ENCODE results near the gene EMSY.

- no peak for TF ChIP-seq CTCF (IDR thresholded peaks at IDR 0.05)
- TF ChIP-seq POLR2A (IDR thresholded peaks at IDR 0.05) = no peak
Observed at GRCh38 chr11:76510060-76511047, 65.5 kb downstream of the EMSY start.

All from prostate gland (tissue), 2 donors.